ENCODE results near the gene SP140.

SP140 gene

GRCh38 chr2:230208576-230208975 is 17.0 kb upstream of the SP140 start:
- DNase-seq: no peak
- Histone ChIP-seq H3K4me3 (ENCODE audit: low read depth, low read length) (no peak overlapping the region), H3K36me3 (replicated peaks) (peaks cover 72% of the 10 kb centered on the region), H3K27me3 (replicated peaks) (no peaks in the 10 kb centered on the region), H3K27ac (no peak overlapping the region)
- in situ Hi-C loops (cut with HindIII; ENCODE audit: low pct_ligation_motif_present, low sequenced_read_pairs): no loop called here
- no peak for TF ChIP-seq CTCF (IDR thresholded peaks at IDR 0.05; ENCODE audit: low read depth, low read length, missing control alignments)

- DNase-seq: no peak
- in situ Hi-C loops (cut with HindIII; ENCODE audit: low pct_ligation_motif_present, low sequenced_read_pairs): no loop called here
- H3K27me3 ChIP-seq (replicated peaks): no peaks in the 10 kb centered on the region
- no peak for TF ChIP-seq CTCF (IDR thresholded peaks at IDR 0.05; ENCODE audit: low read depth, low read length, missing control alignments)
- no peak overlapping the region for H3K4me3 ChIP-seq (ENCODE audit: low read depth, low read length)
- H3K36me3 ChIP-seq (replicated peaks): peaks cover 82% of the 10 kb centered on the region
- no peak overlapping the region for H3K27ac ChIP-seq
Observed at GRCh38 chr2:230209422-230210051, 16.0 kb upstream of the SP140 start.

GRCh38 chr2:230216489-230216888 is 9.0 kb upstream of the SP140 start:
- no peak for DNase-seq
- TF ChIP-seq CTCF (IDR thresholded peaks at IDR 0.05; ENCODE audit: low read depth, low read length, missing control alignments): no peak
- in situ Hi-C loops (cut with HindIII; ENCODE audit: low pct_ligation_motif_present, low sequenced_read_pairs): no loop called here
- Histone ChIP-seq H3K27me3 (replicated peaks) (no peaks in the 10 kb centered on the region), H3K27ac (no peak overlapping the region), H3K36me3 (replicated peaks) (peaks cover 41% of the 10 kb centered on the region), H3K4me3 (ENCODE audit: low read depth, low read length) (no peak overlapping the region)

GRCh38 chr2:230217424-230217823 is 8.1 kb upstream of the SP140 start:
- Histone ChIP-seq H3K27ac (no peak overlapping the region), H3K4me3 (ENCODE audit: low read depth, low read length) (no peak overlapping the region), H3K36me3 (replicated peaks) (peaks cover 32% of the 10 kb centered on the region), H3K27me3 (replicated peaks) (no peaks in the 10 kb centered on the region)
- in situ Hi-C loops (cut with HindIII; ENCODE audit: low pct_ligation_motif_present, low sequenced_read_pairs): no loop called here
- TF ChIP-seq CTCF (IDR thresholded peaks at IDR 0.05; ENCODE audit: low read depth, low read length, missing control alignments): no peak
- no peak for DNase-seq

GRCh38 chr2:230218421-230218820 is 7.1 kb upstream of the SP140 start:
- TF ChIP-seq CTCF (IDR thresholded peaks at IDR 0.05; ENCODE audit: low read depth, low read length, missing control alignments): no peak
- no peaks in the 10 kb centered on the region for H3K27me3 ChIP-seq (replicated peaks)
- H3K4me3 ChIP-seq (ENCODE audit: low read depth, low read length): peak overlapping the region; percentile 81
- no peak overlapping the region for H3K27ac ChIP-seq
- no peak for DNase-seq
- in situ Hi-C loops (cut with HindIII; ENCODE audit: low pct_ligation_motif_present, low sequenced_read_pairs): no loop called here
- H3K36me3 ChIP-seq (replicated peaks): peaks cover 25% of the 10 kb centered on the region

All from brain microvascular endothelial cell (primary cell).